ENCODE results near the gene OLFM3. TPM values are rescaled to one million over a fixed set of nuclear protein-coding genes. Genes with fewer than 3 reads are reported as not detected.

The OLFM3 gene
- total and polyA plus RNA-seq, 2 experiments from 2014 or later, result 0.21 to 0.31 TPM

DNA sequence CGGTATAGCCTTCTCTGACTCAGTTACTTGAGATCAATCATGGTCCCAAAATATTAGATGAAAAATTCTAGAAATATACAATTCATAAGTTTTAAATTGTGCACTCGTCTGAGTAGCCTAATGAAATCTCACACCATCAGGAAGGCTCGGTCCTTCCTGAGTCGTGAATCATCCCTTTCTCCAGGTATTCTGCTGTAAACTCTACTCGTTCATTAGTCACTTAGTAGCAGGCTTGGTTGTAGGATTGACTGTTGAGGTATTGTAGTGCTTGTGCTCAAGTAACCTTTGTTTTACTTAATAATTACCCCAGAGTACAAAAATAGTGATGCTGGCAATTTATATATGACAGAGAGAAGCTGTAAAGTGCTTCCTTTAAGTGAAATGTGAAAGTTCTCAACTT, 238.7 kb downstream of the OLFM3 start (continued):
- TF ChIP-seq, protein P1, sequence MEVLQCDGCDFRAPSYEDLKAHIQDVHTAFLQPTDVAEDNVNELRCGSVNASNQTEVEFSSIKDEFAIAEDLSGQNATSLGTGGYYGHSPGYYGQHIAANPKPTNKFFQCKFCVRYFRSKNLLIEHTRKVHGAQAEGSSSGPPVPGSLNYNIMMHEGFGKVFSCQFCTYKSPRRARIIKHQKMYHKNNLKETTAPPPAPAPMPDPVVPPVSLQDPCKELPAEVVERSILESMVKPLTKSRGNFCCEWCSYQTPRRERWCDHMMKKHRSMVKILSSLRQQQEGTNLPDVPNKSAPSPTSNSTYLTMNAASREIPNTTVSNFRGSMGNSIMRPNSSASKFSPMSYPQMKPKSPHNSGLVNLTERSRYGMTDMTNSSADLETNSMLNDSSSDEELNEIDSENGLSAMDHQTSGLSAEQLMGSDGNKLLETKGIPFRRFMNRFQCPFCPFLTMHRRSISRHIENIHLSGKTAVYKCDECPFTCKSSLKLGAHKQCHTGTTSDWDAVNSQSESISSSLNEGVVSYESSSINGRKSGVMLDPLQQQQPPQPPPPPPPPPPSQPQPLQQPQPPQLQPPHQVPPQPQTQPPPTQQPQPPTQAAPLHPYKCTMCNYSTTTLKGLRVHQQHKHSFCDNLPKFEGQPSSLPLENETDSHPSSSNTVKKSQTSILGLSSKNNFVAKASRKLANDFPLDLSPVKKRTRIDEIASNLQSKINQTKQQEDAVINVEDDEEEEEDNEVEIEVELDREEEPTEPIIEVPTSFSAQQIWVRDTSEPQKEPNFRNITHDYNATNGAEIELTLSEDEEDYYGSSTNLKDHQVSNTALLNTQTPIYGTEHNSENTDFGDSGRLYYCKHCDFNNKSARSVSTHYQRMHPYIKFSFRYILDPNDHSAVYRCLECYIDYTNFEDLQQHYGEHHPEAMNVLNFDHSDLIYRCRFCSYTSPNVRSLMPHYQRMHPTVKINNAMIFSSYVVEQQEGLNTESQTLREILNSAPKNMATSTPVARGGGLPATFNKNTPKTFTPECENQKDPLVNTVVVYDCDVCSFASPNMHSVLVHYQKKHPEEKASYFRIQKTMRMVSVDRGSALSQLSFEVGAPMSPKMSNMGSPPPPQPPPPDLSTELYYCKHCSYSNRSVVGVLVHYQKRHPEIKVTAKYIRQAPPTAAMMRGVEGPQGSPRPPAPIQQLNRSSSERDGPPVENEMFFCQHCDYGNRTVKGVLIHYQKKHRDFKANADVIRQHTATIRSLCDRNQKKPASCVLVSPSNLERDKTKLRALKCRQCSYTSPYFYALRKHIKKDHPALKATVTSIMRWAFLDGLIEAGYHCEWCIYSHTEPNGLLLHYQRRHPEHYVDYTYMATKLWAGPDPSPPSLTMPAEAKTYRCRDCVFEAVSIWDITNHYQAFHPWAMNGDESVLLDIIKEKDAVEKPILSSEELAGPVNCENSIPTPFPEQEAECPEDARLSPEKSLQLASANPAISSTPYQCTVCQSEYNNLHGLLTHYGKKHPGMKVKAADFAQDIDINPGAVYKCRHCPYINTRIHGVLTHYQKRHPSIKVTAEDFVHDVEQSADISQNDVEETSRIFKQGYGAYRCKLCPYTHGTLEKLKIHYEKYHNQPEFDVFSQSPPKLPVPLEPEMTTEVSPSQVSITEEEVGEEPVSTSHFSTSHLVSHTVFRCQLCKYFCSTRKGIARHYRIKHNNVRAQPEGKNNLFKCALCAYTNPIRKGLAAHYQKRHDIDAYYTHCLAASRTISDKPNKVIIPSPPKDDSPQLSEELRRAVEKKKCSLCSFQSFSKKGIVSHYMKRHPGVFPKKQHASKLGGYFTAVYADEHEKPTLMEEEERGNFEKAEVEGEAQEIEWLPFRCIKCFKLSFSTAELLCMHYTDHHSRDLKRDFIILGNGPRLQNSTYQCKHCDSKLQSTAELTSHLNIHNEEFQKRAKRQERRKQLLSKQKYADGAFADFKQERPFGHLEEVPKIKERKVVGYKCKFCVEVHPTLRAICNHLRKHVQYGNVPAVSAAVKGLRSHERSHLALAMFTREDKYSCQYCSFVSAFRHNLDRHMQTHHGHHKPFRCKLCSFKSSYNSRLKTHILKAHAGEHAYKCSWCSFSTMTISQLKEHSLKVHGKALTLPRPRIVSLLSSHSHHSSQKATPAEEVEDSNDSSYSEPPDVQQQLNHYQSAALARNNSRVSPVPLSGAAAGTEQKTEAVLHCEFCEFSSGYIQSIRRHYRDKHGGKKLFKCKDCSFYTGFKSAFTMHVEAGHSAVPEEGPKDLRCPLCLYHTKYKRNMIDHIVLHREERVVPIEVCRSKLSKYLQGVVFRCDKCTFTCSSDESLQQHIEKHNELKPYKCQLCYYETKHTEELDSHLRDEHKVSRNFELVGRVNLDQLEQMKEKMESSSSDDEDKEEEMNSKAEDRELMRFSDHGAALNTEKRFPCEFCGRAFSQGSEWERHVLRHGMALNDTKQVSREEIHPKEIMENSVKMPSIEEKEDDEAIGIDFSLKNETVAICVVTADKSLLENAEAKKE (CRISPR knock-in tag; IDR thresholded peaks at IDR 0.05), result no peak
- TF ChIP-seq EZH2phosphoT487 (IDR thresholded peaks at IDR 0.05; ENCODE audit: unreplicated experiment) (no peak), JUNB (IDR thresholded peaks at IDR 0.05; ENCODE audit: unreplicated experiment) (no peak)
- TF ChIP-seq, protein P2, sequence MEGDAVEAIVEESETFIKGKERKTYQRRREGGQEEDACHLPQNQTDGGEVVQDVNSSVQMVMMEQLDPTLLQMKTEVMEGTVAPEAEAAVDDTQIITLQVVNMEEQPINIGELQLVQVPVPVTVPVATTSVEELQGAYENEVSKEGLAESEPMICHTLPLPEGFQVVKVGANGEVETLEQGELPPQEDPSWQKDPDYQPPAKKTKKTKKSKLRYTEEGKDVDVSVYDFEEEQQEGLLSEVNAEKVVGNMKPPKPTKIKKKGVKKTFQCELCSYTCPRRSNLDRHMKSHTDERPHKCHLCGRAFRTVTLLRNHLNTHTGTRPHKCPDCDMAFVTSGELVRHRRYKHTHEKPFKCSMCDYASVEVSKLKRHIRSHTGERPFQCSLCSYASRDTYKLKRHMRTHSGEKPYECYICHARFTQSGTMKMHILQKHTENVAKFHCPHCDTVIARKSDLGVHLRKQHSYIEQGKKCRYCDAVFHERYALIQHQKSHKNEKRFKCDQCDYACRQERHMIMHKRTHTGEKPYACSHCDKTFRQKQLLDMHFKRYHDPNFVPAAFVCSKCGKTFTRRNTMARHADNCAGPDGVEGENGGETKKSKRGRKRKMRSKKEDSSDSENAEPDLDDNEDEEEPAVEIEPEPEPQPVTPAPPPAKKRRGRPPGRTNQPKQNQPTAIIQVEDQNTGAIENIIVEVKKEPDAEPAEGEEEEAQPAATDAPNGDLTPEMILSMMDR (conservative IDR thresholded peaks at IDR 0.05; ENCODE audit: low read depth in 2 of 2), result no peak

DNA sequence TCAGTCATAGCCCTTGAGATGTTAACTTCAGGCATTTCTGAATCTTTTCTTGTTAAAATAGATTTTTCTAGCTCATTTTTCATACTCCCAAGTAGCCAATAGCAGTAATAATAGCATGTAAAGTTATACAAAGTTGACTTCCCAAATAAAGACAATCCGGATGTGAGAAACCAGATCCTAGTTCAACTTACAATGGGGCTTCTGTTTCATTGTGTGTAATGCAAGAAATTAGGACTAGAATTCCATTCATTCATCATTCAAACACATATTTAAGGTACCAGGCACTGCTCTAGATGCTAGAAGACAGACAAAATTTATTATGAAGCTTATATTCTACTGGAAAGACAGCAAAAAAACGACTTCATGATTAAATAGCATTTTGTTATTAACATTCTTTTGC, 240.3 kb downstream of the OLFM3 start:
- Histone ChIP-seq H3F3A (replicated peaks; ENCODE audit: low read depth) (no peaks in the 10 kb centered on the region), H3K27me3 (ENCODE audit: insufficient read depth) (no peaks in the 10 kb centered on the region), H3K36me3 (ENCODE audit: insufficient read depth) (no peaks in the 10 kb centered on the region), H3K4me3 (no peak overlapping the region), H3K9me2 (ENCODE audit: insufficient read depth) (no peaks in the 10 kb centered on the region), H3K4me1 (ENCODE audit: insufficient read depth) (no peaks in the 10 kb centered on the region), H3K4me2 (no peak overlapping the region), H4K20me1 (replicated peaks; ENCODE audit: insufficient read depth) (no peaks in the 10 kb centered on the region), H2AFZ (no peak overlapping the region), H3K79me2 (replicated peaks; ENCODE audit: insufficient read depth) (no peaks in the 10 kb centered on the region), H3K27ac (ENCODE audit: low read depth) (no peak overlapping the region)
- no peak for DNase-seq (ENCODE audit: low spot score)
- no peaks in the 10 kb centered on the region for H3K4me1 Mint-ChIP-seq
- H3K36me3 Mint-ChIP-seq (ENCODE audit: low read depth), result no peaks in the 10 kb centered on the region
- no peaks in the 10 kb centered on the region for H3K9me3 Mint-ChIP-seq
- no peak overlapping the region for H3K27ac Mint-ChIP-seq
- no peaks in the 10 kb centered on the region for H3K27me3 Mint-ChIP-seq (ENCODE audit: insufficient read depth, low read depth, poor library complexity)
- no peak for ATAC-seq
- H3K4me3 Mint-ChIP-seq, result no peak overlapping the region
- no peak for TF ChIP-seq EZH2phosphoT487 (IDR thresholded peaks at IDR 0.05; ENCODE audit: unreplicated experiment)
- no peak for TF ChIP-seq NANOG (IDR thresholded peaks at IDR 0.05; ENCODE audit: borderline replicate concordance)
- TF ChIP-seq, protein P1 (CRISPR knock-in tag; IDR thresholded peaks at IDR 0.05), result no peak
- no peak for TF ChIP-seq EZH2 (IDR thresholded peaks at IDR 0.05; ENCODE audit: low read depth, unreplicated experiment)
- no peak for TF ChIP-seq POLR2AphosphoS5 (IDR thresholded peaks at IDR 0.05; ENCODE audit: low read depth)
